CD4-positive, alpha-beta T cell treated with Interleukin-12 subunit alpha and Interleukin-12 subunit beta, for 1 hour (primary cell): ENCODE measurements around the gene MRM3.
"Not testable (repeated sequence)": the region's sequence is repeated elsewhere in the genome, so short reads cannot be mapped to it uniquely, and the experiment has no call there.

Experiments used
- DNase-seq: peaks from one replicate; pipeline ENCODE4 v3.0.0-alpha.2; 2020

Gene MRM3

GRCh38 chr17:755319-755961, 26.7 kb upstream of the MRM3 start:
- DNase-seq: not testable (repeated sequence)

GRCh38 chr17:756010-756567, 26.1 kb upstream of the MRM3 start:
- not testable (repeated sequence) for DNase-seq

DNA sequence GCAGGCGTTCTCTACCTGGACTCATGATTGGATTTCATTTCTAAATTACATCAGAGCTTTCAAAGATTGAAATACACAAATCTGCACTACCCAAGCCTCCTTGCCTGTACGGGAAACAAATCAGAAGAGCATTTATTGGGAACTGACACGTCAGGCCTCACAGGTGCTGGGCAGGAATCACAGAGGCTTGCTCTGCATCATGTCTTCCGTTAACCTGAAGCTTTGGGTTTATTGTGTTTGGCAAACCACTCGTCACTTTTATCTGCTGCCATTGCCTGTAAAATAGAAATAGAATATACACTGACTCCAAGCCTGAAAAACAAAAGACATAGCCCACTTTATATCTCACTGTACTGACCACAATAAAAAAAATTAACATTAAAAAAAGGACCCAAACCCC, 22.2 kb upstream of the MRM3 start:
- DNase-seq: no peak

GRCh38 chr17:760371-760770, 21.8 kb upstream of the MRM3 start:
- DNase-seq: no peak

- no peak for DNase-seq
These were observed 15.1 kb upstream of the MRM3 start for GRCh38 chr17:767076-767475.

GRCh38 chr17:773016-773415, 9.1 kb upstream of the MRM3 start:
- no peak for DNase-seq

DNA sequence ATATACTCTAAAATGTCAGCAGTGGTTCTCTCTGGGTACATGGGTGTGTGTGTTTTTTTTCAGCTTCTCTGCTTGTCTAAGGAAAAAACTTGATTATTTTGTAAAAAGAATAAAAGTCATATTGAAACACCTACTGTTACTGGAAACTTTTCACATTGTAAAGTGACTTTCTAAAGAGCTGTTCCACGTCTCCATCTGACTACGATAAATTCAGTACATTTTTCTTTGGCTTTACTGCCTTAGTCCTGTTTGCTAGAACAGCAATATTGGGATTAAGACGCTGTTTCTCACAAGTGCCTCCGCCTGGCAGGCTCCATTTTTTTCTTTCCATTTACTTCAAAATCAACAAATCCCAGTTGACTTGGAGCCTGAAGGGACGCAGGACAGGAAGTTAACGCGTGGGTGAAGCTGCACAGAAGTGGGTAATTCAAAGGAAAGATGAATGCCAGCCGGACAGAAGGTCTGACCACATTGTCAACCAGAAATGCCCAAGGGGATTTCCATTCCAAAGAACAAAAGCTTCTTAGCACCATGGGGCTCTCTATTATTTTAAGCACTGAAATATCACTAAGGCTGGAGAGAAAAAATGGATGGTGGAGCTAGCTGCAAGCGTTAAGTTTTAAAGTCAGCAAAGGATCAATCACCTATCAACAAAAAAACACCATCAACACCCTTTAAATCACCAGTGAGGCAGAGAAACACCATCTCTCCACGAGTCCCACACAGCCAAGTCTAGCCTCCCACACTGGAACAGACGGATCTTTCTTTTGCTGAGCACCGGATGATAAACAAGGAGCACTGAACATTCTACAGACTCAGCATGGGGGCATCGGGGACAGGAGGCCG, 8.5 kb upstream of the MRM3 start:
- DNase-seq: no peak

DNA sequence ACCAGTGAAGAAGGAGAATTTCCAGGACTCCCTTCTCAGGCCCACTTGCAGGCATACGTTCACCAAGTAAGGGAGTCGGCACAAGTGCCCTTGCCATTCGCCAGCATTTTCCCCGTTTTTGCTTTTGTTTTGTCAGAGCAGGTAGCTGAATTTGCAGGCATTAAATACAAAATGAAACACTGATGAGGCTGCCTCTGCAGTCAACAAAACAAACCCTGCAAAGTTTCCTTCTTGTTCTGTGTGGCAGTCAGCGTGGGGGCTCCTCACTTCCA, 7.9 kb upstream of the MRM3 start:
- no peak for DNase-seq

DNA sequence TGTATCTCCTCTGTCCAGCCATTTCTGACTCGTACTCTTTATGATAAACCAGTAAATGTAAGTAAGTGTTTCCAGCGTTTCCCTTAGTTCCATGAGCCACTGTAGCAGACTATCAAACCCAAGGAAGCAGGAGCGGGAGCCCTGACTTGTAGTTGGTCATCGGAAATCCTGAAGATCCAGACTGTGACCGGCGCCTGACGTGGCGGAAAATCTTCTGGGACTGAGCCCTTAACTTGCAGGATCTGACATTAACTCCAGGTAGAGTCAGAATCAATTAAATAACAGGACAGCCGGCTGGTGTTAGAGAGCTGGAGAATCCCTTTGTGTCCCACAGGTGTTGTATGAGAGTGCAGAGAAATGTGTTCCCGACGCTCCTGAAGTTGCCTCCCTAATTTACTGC, 4.1 kb upstream of the MRM3 start:
- DNase-seq: no peak

DNA sequence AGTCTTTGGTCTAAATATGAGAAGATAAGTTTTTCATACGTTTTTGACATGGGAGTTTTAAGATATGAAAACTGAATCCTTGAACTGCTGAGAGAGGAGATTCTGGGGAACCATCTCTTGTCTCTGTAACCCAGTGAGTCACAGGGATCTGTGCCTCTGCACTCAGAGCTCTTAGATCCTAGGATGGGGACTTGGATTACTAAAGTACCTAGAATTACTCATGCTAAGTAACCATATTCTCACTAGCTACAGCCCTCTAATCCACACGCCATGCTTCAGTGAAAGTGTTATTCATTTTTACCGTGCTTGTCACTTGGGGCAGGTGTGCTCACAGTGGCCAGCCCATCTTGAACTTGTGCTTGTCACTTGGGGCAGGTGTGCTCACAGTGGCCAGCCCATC, 2.0 kb downstream of the MRM3 start:
- no peak for DNase-seq

DNA sequence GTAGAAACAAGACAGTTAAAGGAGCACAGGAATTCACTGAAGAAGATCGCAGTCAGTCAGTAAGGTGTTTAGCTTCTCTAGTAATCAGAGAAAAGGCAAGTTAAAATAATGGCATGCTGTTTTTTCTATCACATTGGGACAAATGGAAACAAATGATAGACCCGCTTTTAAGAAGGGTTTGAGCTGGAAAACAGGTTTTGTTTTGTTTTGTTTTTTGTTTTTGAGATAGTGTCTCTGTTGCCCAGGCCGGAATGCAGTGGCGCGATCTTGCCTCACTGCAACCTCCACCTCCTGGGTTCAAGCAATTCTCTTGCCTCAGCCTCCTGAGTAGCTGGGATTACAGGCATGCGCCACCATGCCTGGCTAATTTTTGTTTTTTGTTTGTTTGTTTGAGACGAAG, 3.7 kb downstream of the MRM3 start:
- not testable (repeated sequence) for DNase-seq

DNA sequence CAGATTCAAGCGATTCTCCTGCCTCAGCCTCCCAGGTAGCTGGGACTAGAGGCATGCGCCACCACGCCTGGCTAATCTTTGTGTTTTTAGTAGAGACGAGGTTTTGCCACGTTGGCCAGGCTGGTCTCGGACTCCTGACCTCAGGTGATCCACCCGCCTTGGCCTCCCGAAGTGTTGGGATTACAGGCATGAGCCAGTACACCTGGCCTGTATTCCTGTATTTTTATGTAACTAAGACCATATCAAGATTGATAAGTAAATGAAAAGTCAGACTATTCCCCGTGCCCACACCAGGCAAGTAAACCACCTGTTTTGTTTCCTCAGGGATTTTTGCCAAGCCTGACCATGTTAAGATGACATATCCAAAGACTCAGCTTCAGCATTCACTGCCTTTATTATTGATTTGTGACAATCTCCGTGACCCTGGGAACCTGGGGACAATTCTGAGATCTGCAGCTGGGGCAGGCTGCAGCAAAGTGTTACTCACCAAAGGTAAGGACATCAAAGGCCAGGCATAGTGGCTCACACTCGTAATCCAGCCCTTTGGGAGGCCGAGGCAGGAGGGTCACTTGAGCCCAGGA, 5.6 kb downstream of the MRM3 start:
- DNase-seq: no peak

- DNase-seq: no peak
These were observed 6.4 kb downstream of the MRM3 start for GRCh38 chr17:788551-788950.

- no peak for DNase-seq
These were observed 7.1 kb downstream of the MRM3 start for GRCh38 chr17:789160-789840.

- DNase-seq: not testable (repeated sequence)
These were observed 8.0 kb downstream of the MRM3 start for GRCh38 chr17:789931-790873.

DNA sequence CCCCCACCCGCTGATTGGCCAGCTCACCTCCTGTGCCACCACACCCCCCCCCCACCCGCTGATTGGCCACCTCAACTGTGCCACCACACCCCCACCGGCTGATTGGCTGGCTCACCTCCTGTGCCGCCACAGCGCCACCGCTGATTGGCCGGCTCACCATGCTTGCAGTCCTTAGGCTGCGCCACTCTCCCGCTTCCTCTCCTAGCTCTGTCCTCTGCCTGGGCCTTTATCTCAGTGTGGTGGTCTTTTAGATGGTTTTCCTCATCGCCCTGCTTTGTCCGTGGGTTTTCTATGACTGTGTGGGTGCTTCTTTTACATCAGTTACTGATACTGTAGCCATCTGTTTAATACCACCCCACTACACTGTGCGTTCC, 8.7 kb downstream of the MRM3 start:
- DNase-seq: not testable (repeated sequence)

- no peak for DNase-seq
These were observed 9.7 kb downstream of the MRM3 start for GRCh38 chr17:791829-792228.

DNA sequence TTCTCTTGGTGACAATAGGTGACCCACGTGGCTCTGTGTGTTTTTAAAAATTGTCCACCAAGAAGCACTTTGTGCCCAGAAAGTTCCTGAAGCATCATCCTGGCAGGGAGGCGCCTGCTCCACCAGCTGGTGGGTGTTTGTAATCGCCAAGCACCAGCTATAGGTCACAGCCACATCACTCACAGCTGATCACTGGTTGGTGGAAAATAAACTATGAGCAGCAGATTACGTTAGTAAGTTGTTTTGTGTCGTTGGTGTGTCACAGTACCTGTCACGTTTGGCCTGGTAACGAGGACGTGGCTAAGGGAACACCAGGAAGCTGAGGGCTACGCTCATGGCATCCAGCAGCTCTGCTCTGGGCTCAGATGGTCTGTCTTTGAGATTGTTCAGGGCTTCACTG, 10.1 kb downstream of the MRM3 start:
- DNase-seq: no peak

GRCh38 chr17:794876-795275, 12.7 kb downstream of the MRM3 start:
- DNase-seq: peak; percentile 36

DNA sequence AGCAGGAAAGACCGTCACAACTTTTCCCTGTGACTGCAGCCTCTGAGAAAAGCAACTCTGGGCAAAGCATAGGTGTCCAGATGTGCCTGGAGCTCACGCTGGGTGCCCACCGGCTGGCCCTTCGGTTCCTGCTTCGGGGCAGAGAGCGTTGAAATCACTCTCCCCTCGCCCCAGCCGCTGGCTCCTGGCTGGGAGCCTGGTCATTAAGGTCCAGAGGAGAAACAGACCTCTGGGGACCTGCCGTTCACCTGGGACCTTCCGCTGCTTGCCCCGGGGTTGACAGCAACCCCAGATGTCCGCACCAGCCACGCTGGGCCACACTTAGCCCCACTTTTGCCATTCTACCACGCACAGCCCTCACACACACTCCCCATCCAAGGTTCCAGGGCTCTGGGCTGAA, 13.1 kb downstream of the MRM3 start:
- no peak for DNase-seq

DNA sequence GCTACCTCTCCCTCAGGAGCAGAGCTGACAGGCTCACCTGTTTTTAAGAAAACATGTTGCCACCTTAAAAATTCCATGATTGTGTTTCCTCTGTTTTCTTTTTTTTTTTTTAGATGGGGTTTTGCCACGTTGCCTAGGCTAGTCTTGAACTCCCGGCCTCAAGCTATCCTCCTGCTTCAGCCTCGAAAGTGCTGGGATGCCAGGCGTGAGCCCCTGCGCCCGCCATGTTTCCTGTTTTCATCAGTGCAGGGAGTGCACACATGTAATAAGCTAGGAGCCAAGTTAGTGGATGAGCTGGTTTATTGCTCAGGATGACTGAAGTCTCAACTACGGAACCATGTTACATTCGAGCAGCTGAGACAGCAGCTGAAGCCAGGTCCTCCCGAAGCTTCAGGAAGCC, 13.6 kb downstream of the MRM3 start:
- DNase-seq: no peak

DNA sequence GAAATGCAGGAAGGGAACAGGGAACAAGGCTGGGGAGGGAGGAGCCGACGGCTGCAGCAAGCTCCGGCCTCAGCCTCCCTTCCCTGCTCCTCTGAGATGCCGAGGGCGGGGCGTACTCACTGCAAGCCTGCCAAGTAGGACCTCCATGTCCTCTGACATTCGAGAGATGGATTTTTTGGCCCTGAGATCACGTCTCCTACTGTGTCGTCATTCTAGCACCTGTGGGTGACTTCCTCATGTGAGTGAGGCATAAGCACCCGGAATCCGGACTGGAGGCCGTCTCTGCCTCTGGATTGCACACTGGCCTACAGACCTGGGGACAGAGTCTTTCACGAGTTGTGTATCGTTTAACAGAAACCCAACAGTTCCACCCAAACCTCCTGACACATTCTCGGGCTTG, 14.5 kb downstream of the MRM3 start:
- DNase-seq: no peak
